Smooth muscle cell (in vitro differentiated cells): ENCODE data around the gene LCP2. TPM values are rescaled to one million over a fixed set of nuclear protein-coding genes. Genes with fewer than 3 reads are reported as not detected.

ENCODE experiments used
- DNase-seq: peaks from one replicate; lab custom pipeline; 2025; ENCODE audit not compliant: unreplicated experiment; lab: John Stamatoyannopoulos, UW
- H2AFZ ChIP-seq: fragments of 200-600 bp; sonication (generic); 2 replicates; pipeline ENCODE4 v1.6.0; 2016; ENCODE audit warnings: antibody characterized with exemption, low read depth, mild to moderate bottlenecking
- H3F3A ChIP-seq: fragments of 200-600 bp; sonication (generic); 2 replicates; pipeline ENCODE4 v1.6.0; 2017; ENCODE audit warnings: antibody characterized with exemption, low read depth
- H3K27ac ChIP-seq: fragments of 200-600 bp; sonication (generic); 2 replicates; pipeline ENCODE4 v1.5.1; 2016; ENCODE audit warnings: low read depth, mild to moderate bottlenecking
- H3K27me3 ChIP-seq: fragments of 200-600 bp; sonication (generic); 2 replicates; pipeline ENCODE4 v1.6.1; 2016; ENCODE audit warnings: low read depth, mild to moderate bottlenecking
- H3K36me3 ChIP-seq: fragments of 200-600 bp; sonication (generic); 2 replicates; pipeline ENCODE4 v1.5.1; 2016; ENCODE audit warnings: low read depth
- H3K4me1 ChIP-seq: fragments of 200-600 bp; sonication (generic); 2 replicates; pipeline ENCODE4 v1.5.1; 2016; ENCODE audit warnings: low read depth
- H3K4me2 ChIP-seq: fragments of 200-600 bp; sonication (generic); 2 replicates; pipeline ENCODE4 v1.6.0; 2016; ENCODE audit warnings: mild to moderate bottlenecking
- H3K4me3 ChIP-seq: fragments of 200-600 bp; sonication (generic); 2 replicates; pipeline ENCODE4 v1.5.1; 2016; ENCODE audit warnings: mild to moderate bottlenecking
- H3K79me2 ChIP-seq: fragments of 200-600 bp; sonication (generic); 2 replicates; pipeline ENCODE4 v1.6.0; 2016; ENCODE audit warnings: low read depth, mild to moderate bottlenecking
- H3K9ac ChIP-seq: fragments of 200-600 bp; sonication (generic); 2 replicates; pipeline ENCODE4 v1.6.0; 2016; ENCODE audit warnings: low read depth
- H3K9me3 ChIP-seq: fragments of 200-600 bp; sonication (generic); replicated peaks from 2 replicates; pipeline ENCODE4 v1.5.1; 2016; ENCODE audit warnings: low read depth
- H4K20me1 ChIP-seq: fragments of 200-600 bp; sonication (generic); 2 replicates; pipeline ENCODE4 v1.6.0; 2016; ENCODE audit warnings: low read depth
- CTCF ChIP-seq: fragments of 200-600 bp; sonication (generic); IDR thresholded peaks from 2 replicates; pipeline ENCODE4 v1.5.1; 2017; ENCODE audit warnings: borderline replicate concordance, mild to moderate bottlenecking, antibody characterized with exemption; ENCODE audit not compliant: insufficient read depth, poor library complexity, severe bottlenecking
- WGBS: methylation state at CpG from one replicate; pipeline ENCODE4 v1.1.7; 2016; ENCODE audit warnings: low lambda C conversion rate; 5-methylcytosine and 5-hydroxymethylcytosine counted together
- polyA plus RNA-seq: library from polyadenylated mRNA; unstranded; fragments of >200 nt; fragmentation: Nextera tagmentation; extraction: Ambion mirVana; gene quantifications from 2 replicates; pipeline ENCODE4 v1.2.1, GENCODE V29; 2016
- total RNA-seq: library from RNA; depleted of rRNA; stranded (reverse); fragments of >200 nt; gene quantifications from 2 replicates; pipeline ENCODE4 v1.2.3, GENCODE V29; 2014

Gene LCP2
- total and polyA plus RNA-seq, 2 experiments from 2014 or later, result 0.45 to 2.7 TPM

GRCh38 chr5:170330568-170331054 lies 33.0 kb upstream of the LCP2 start:
- no peaks in the 10 kb centered on the region for H3K9me3 ChIP-seq
- no peak for DNase-seq
- H3K79me2 ChIP-seq, result no peaks in the 10 kb centered on the region
- no peak overlapping the region for H3K9ac ChIP-seq
- H3K27me3 ChIP-seq, result no peaks in the 10 kb centered on the region
- H2AFZ ChIP-seq, result no peak overlapping the region
- peak overlapping the region; percentile 67 for H3K27ac ChIP-seq
- no peaks in the 10 kb centered on the region for H4K20me1 ChIP-seq
- no peaks in the 10 kb centered on the region for H3K36me3 ChIP-seq
- H3K4me1 ChIP-seq, result peaks cover 27% of the 10 kb centered on the region
- 95% methylated on average over 11 of the region's 11 CpGs for WGBS
- H3K4me2 ChIP-seq, result peak overlapping the region; percentile 44
- no peak overlapping the region for H3K4me3 ChIP-seq
- H3F3A ChIP-seq, result peaks cover 14% of the 10 kb centered on the region
- no peak for TF ChIP-seq CTCF

- Histone ChIP-seq H3K27me3 (no peaks in the 10 kb centered on the region), H2AFZ (no peak overlapping the region), H3K36me3 (no peaks in the 10 kb centered on the region), H4K20me1 (no peaks in the 10 kb centered on the region), H3K27ac (no peak overlapping the region), H3K4me3 (no peak overlapping the region), H3K4me2 (no peak overlapping the region), H3K79me2 (no peaks in the 10 kb centered on the region), H3K9ac (no peak overlapping the region), H3K4me1 (peaks cover 20% of the 10 kb centered on the region), H3F3A (peaks cover 7% of the 10 kb centered on the region), H3K9me3 (no peaks in the 10 kb centered on the region)
- TF ChIP-seq CTCF, result no peak
- no peak for DNase-seq
- WGBS, result 91% methylated on average over 3 of the region's 3 CpGs
Observed at GRCh38 chr5:170329524-170329923, 31.9 kb upstream of the LCP2 start.

- Histone ChIP-seq H3K4me2 (no peak overlapping the region), H3K79me2 (no peaks in the 10 kb centered on the region), H3K9me3 (no peaks in the 10 kb centered on the region), H3K36me3 (no peaks in the 10 kb centered on the region), H3K4me3 (no peak overlapping the region), H4K20me1 (no peaks in the 10 kb centered on the region), H3K27me3 (no peaks in the 10 kb centered on the region), H2AFZ (no peak overlapping the region), H3K27ac (no peak overlapping the region), H3F3A (no peaks in the 10 kb centered on the region), H3K4me1 (peaks cover 3% of the 10 kb centered on the region), H3K9ac (no peak overlapping the region)
- 95% methylated on average over 2 of the region's 2 CpGs for WGBS
- no peak for TF ChIP-seq CTCF
- DNase-seq, result no peak
Observed at GRCh38 chr5:170327829-170328228, 30.3 kb upstream of the LCP2 start.

- Histone ChIP-seq H3K79me2 (no peaks in the 10 kb centered on the region), H4K20me1 (no peaks in the 10 kb centered on the region), H3K9me3 (no peaks in the 10 kb centered on the region), H3F3A (no peaks in the 10 kb centered on the region), H3K36me3 (no peaks in the 10 kb centered on the region), H3K27ac (no peak overlapping the region), H2AFZ (no peak overlapping the region), H3K4me1 (no peaks in the 10 kb centered on the region), H3K4me3 (no peak overlapping the region), H3K27me3 (no peaks in the 10 kb centered on the region), H3K9ac (no peak overlapping the region), H3K4me2 (no peak overlapping the region)
- DNase-seq, result no peak
- TF ChIP-seq CTCF, result no peak
- WGBS, result 70% methylated on average over 4 of the region's 4 CpGs
Observed at GRCh38 chr5:170327168-170327567, 29.6 kb upstream of the LCP2 start.
